Activated T-helper 1 cell treated with anti-CD3 and anti-CD28 coated beads, Interleukin-12 subunit alpha, Interleukin-12 subunit beta, Interleukin-2, Interleukin-4 antibody, amounts not matched to agents 30 ng/mL and 10 ng/mL and 1 ng/mL, durations not matched to agents 14 hours and 24 hours and 36 hours (primary cell): ENCODE data around the gene CCDC8. TPM values are rescaled to one million over a fixed set of nuclear protein-coding genes. Genes with fewer than 3 reads are reported as not detected.

Source experiments
- DNase-seq: peaks from one replicate; pipeline ENCODE4 v3.0.0; 2021; ENCODE audit warnings: low spot score
- H3K27ac Mint-ChIP-seq: one replicate; pipeline ENCODE4 v1.8.0; 2021; ENCODE audit warnings: mild to moderate bottlenecking, mixed read lengths
- H3K27me3 Mint-ChIP-seq: one replicate; pipeline ENCODE4 v1.8.0; 2022; ENCODE audit warnings: mild to moderate bottlenecking, moderate library complexity, mixed read lengths; ENCODE audit not compliant: insufficient read depth
- H3K36me3 Mint-ChIP-seq: one replicate; pipeline ENCODE4 v1.8.0; 2021; ENCODE audit warnings: low read depth, mixed read lengths
- H3K4me1 Mint-ChIP-seq: one replicate; pipeline ENCODE4 v1.8.0; 2021; ENCODE audit warnings: low read depth, mixed read lengths
- H3K4me3 Mint-ChIP-seq: one replicate; pipeline ENCODE4 v1.8.0; 2021; ENCODE audit warnings: mild to moderate bottlenecking, moderate library complexity, mixed read lengths
- H3K9me3 Mint-ChIP-seq: one replicate; pipeline ENCODE4 v1.8.0; 2021; ENCODE audit warnings: mixed read lengths
- intact Hi-C: fragments of 100-400 bp; cut with micrococcal nuclease; formaldehyde crosslinking; loops from one replicate; pipeline ENCODE4 v1.15.1; 2024
- total RNA-seq: library from RNA; stranded (reverse); gene quantifications from 2 replicates; pipeline ENCODE4 v1.2.3, GENCODE V29; 2022

Gene CCDC8
- total RNA-seq, 1 donor from 2014 or later, result not detected

- H3K4me1 Mint-ChIP-seq, result peaks cover 10% of the 10 kb centered on the region
- H3K36me3 Mint-ChIP-seq, result peaks cover 36% of the 10 kb centered on the region
- no peaks in the 10 kb centered on the region for H3K9me3 Mint-ChIP-seq
- intact Hi-C loops, result no loop called here
- H3K4me3 Mint-ChIP-seq, result no peak overlapping the region
- H3K27ac Mint-ChIP-seq, result no peak overlapping the region
- no peak for DNase-seq
- no peaks in the 10 kb centered on the region for H3K27me3 Mint-ChIP-seq
Observed at GRCh38 chr19:46391296-46392251, 21.8 kb downstream of the CCDC8 start.

- peaks cover 10% of the 10 kb centered on the region for H3K4me1 Mint-ChIP-seq
Observed at GRCh38 chr19:46390866-46391265, 22.5 kb downstream of the CCDC8 start.

GRCh38 chr19:46390121-46390858 is 23.1 kb downstream of the CCDC8 start:
- Mint-ChIP-seq H3K4me1 (peaks cover 5% of the 10 kb centered on the region), H3K27ac (no peak overlapping the region), H3K27me3 (no peaks in the 10 kb centered on the region), H3K36me3 (peaks cover 36% of the 10 kb centered on the region), H3K4me3 (no peak overlapping the region), H3K9me3 (no peaks in the 10 kb centered on the region)
- no peak for DNase-seq
- intact Hi-C loops, result no loop called here

More at GRCh38 chr19:46390866-46391265, 22.5 kb downstream of the CCDC8 start:
- no peaks in the 10 kb centered on the region for H3K9me3 Mint-ChIP-seq
- H3K27me3 Mint-ChIP-seq, result no peaks in the 10 kb centered on the region
- intact Hi-C loops, result no loop called here
- DNase-seq, result no peak
- H3K27ac Mint-ChIP-seq, result no peak overlapping the region
- H3K36me3 Mint-ChIP-seq, result peaks cover 36% of the 10 kb centered on the region
- no peak overlapping the region for H3K4me3 Mint-ChIP-seq

GRCh38 chr19:46388311-46389095 is 24.9 kb downstream of the CCDC8 start:
- intact Hi-C loops, result no loop called here
- Mint-ChIP-seq H3K9me3 (no peaks in the 10 kb centered on the region), H3K27ac (no peak overlapping the region), H3K4me3 (no peak overlapping the region), H3K27me3 (no peaks in the 10 kb centered on the region), H3K4me1 (no peaks in the 10 kb centered on the region), H3K36me3 (peaks cover 48% of the 10 kb centered on the region)
- no peak for DNase-seq

- Mint-ChIP-seq H3K27ac (no peak overlapping the region), H3K4me3 (no peak overlapping the region), H3K36me3 (peaks cover 47% of the 10 kb centered on the region), H3K9me3 (no peaks in the 10 kb centered on the region), H3K27me3 (no peaks in the 10 kb centered on the region), H3K4me1 (no peaks in the 10 kb centered on the region)
- intact Hi-C loops, result no loop called here
- DNase-seq, result no peak
Observed at GRCh38 chr19:46387713-46388130, 25.6 kb downstream of the CCDC8 start.

GRCh38 chr19:46386996-46387712 is 26.2 kb downstream of the CCDC8 start:
- H3K9me3 Mint-ChIP-seq, result no peaks in the 10 kb centered on the region
- H3K36me3 Mint-ChIP-seq, result peaks cover 47% of the 10 kb centered on the region
- H3K4me3 Mint-ChIP-seq, result no peak overlapping the region
- no peak overlapping the region for H3K27ac Mint-ChIP-seq
- intact Hi-C loops, result no loop called here
- H3K27me3 Mint-ChIP-seq, result no peaks in the 10 kb centered on the region
- no peaks in the 10 kb centered on the region for H3K4me1 Mint-ChIP-seq
- no peak for DNase-seq

- Mint-ChIP-seq H3K4me1 (no peaks in the 10 kb centered on the region), H3K27me3 (no peaks in the 10 kb centered on the region), H3K9me3 (no peaks in the 10 kb centered on the region), H3K27ac (no peak overlapping the region), H3K4me3 (no peak overlapping the region), H3K36me3 (peaks cover 48% of the 10 kb centered on the region)
- intact Hi-C loops, result no loop called here
- no peak for DNase-seq
Observed at GRCh38 chr19:46386151-46386550, 27.2 kb downstream of the CCDC8 start.

- no peak overlapping the region for H3K27ac Mint-ChIP-seq
- no peaks in the 10 kb centered on the region for H3K27me3 Mint-ChIP-seq
- peaks cover under 1% of the 10 kb centered on the region for H3K4me1 Mint-ChIP-seq
- H3K9me3 Mint-ChIP-seq, result no peaks in the 10 kb centered on the region
- peaks cover 52% of the 10 kb centered on the region for H3K36me3 Mint-ChIP-seq
- intact Hi-C loops, result no loop called here
- DNase-seq, result no peak
- H3K4me3 Mint-ChIP-seq, result no peak overlapping the region
Observed at GRCh38 chr19:46385636-46386035, 27.7 kb downstream of the CCDC8 start.

GRCh38 chr19:46384396-46384795 is 29.0 kb downstream of the CCDC8 start:
- H3K4me1 Mint-ChIP-seq, result peaks cover 6% of the 10 kb centered on the region
- H3K9me3 Mint-ChIP-seq, result no peaks in the 10 kb centered on the region
- intact Hi-C loops, result no loop called here
- H3K36me3 Mint-ChIP-seq, result peaks cover 51% of the 10 kb centered on the region
- no peaks in the 10 kb centered on the region for H3K27me3 Mint-ChIP-seq
- no peak for DNase-seq
- no peak overlapping the region for H3K27ac Mint-ChIP-seq
- no peak overlapping the region for H3K4me3 Mint-ChIP-seq

GRCh38 chr19:46383846-46384245 is 29.5 kb downstream of the CCDC8 start:
- intact Hi-C loops, result no loop called here
- no peaks in the 10 kb centered on the region for H3K27me3 Mint-ChIP-seq
- peaks cover 48% of the 10 kb centered on the region for H3K36me3 Mint-ChIP-seq
- H3K4me3 Mint-ChIP-seq, result no peak overlapping the region
- no peak for DNase-seq
- H3K9me3 Mint-ChIP-seq, result no peaks in the 10 kb centered on the region
- peaks cover 6% of the 10 kb centered on the region for H3K4me1 Mint-ChIP-seq
- no peak overlapping the region for H3K27ac Mint-ChIP-seq

GRCh38 chr19:46383171-46383815 is 30.1 kb downstream of the CCDC8 start:
- peaks cover 43% of the 10 kb centered on the region for H3K36me3 Mint-ChIP-seq
- intact Hi-C loops, result no loop called here

More at GRCh38 chr19:46383171-46383815, 30.1 kb downstream of the CCDC8 start:
- H3K4me1 Mint-ChIP-seq, result peaks cover 6% of the 10 kb centered on the region
- H3K4me3 Mint-ChIP-seq, result no peak overlapping the region
- H3K27me3 Mint-ChIP-seq, result no peaks in the 10 kb centered on the region
- no peak for DNase-seq
- H3K9me3 Mint-ChIP-seq, result no peaks in the 10 kb centered on the region
- no peak overlapping the region for H3K27ac Mint-ChIP-seq
